ENCODE results near the gene GRIP2. TPM values are rescaled to one million over a fixed set of nuclear protein-coding genes. Genes with fewer than 3 reads are reported as not detected.

GRIP2 gene
- total RNA-seq, 2 experiments from 2014 or later: not detected

- H3K27me3 ChIP-seq (ENCODE audit: control insufficient read depth in 1 of 2, insufficient read depth in 2 of 2, low read length in 2 of 2): no peaks in the 10 kb centered on the region
- Mint-ChIP-seq H3K4me3 (no peak overlapping the region), H3K27ac (no peak overlapping the region), H3K27me3 (no peaks in the 10 kb centered on the region), H3K9me3 (no peaks in the 10 kb centered on the region), H3K36me3 (ENCODE audit: low read depth) (peaks cover 57% of the 10 kb centered on the region), H3K4me1 (ENCODE audit: low read depth) (no peaks in the 10 kb centered on the region)
- no peak for ATAC-seq (ENCODE audit: poor library complexity)
- TF ChIP-seq CTCF (IDR thresholded peaks at IDR 0.05): no peak
- ChIA-PET CTCF (interaction anchor here (0.7 to 2.1 kb wide), 13 partner anchors 10 to 1063 kb away, joined by 3 to 30 read pairs (median 3); partner anchors contain the start of genes LSM3, SLC6A6 and XPC), POLR2A (interaction anchor here (0.7 kb wide), 1 partner anchor 813 kb away, joined by 4 read pairs; no protein-coding TSS in a partner anchor)
- DNase-seq: peak in 1 of 14 experiments; percentile 30
- no peaks in the 10 kb centered on the region for H3K9me3 ChIP-seq (ENCODE audit: control insufficient read depth in 1 of 2, insufficient read depth in 1 of 2, low read length in 2 of 2)
- no peak overlapping the region for H3K4me3 ChIP-seq (ENCODE audit: low read length)
- H3K36me3 ChIP-seq (ENCODE audit: insufficient read depth, low read length): peaks cover 90% of the 10 kb centered on the region
- intact Hi-C loops (cut with DNase I, micrococcal nuclease): loop anchor here (1.0 to 10.0 kb wide), 6 partner anchors 36 to 814 kb away; partner anchors contain the start of gene SLC6A6 (in 2 of the 2)
- no peak overlapping the region for H3K27ac ChIP-seq (ENCODE audit: low read depth in 1 of 2, low read length in 2 of 2)
- H3K4me1 ChIP-seq (ENCODE audit: insufficient read depth, low read length): no peaks in the 10 kb centered on the region
These were observed 71.5 kb downstream of the GRIP2 start for GRCh38 chr3:14468621-14468981.

GRCh38 chr3:14467814-14468620 lies 72.1 kb downstream of the GRIP2 start:
- Mint-ChIP-seq H3K4me1 (ENCODE audit: low read depth) (no peaks in the 10 kb centered on the region), H3K27ac (no peak overlapping the region), H3K27me3 (no peaks in the 10 kb centered on the region), H3K9me3 (no peaks in the 10 kb centered on the region), H3K36me3 (ENCODE audit: low read depth) (peaks cover 54% of the 10 kb centered on the region), H3K4me3 (no peak overlapping the region)
- ATAC-seq (ENCODE audit: poor library complexity): peak; percentile 79
- Histone ChIP-seq H3K27ac (ENCODE audit: low read depth in 1 of 2, low read length in 2 of 2) (no peak overlapping the region), H3K4me1 (ENCODE audit: insufficient read depth, low read length) (no peaks in the 10 kb centered on the region), H3K27me3 (ENCODE audit: control insufficient read depth in 1 of 2, insufficient read depth in 2 of 2, low read length in 2 of 2) (no peaks in the 10 kb centered on the region), H3K9me3 (ENCODE audit: control insufficient read depth in 1 of 2, insufficient read depth in 1 of 2, low read length in 2 of 2) (no peaks in the 10 kb centered on the region), H3K4me3 (ENCODE audit: low read length) (no peak overlapping the region), H3K36me3 (ENCODE audit: insufficient read depth, low read length) (peaks cover 88% of the 10 kb centered on the region)
- peak; percentile 89 for TF ChIP-seq CTCF (IDR thresholded peaks at IDR 0.05)
- ChIA-PET CTCF (interaction anchor here (0.7 to 2.1 kb wide), 18 partner anchors 9 to 1062 kb away, joined by 3 to 30 read pairs (median 4); partner anchors contain the start of genes LSM3, SLC6A6 and XPC), POLR2A (interaction anchor here (0.7 to 2.1 kb wide), 2 partner anchors 66 to 812 kb away, joined by 4 to 8 read pairs; partner anchors contain the start of gene SLC6A6)
- intact Hi-C loops (cut with DNase I, micrococcal nuclease): loop anchor here (1.0 to 10.0 kb wide), 6 partner anchors 36 to 813 kb away; partner anchors contain the start of gene SLC6A6 (in 2 of the 2)
- DNase-seq: peak; percentile 24 to 72 (median 40)

- ChIA-PET POLR2A (interaction anchor here (2.1 kb wide), 1 partner anchor 64 kb away, joined by 8 read pairs; the partner anchor contains the start of gene SLC6A6), CTCF (interaction anchor here (2.1 kb wide), 1 partner anchor 64 kb away, joined by 30 read pairs; the partner anchor contains the start of gene SLC6A6)
- intact Hi-C loops (cut with DNase I, micrococcal nuclease): loop anchor here (5.0 to 10.0 kb wide), 2 partner anchors 34 to 812 kb away; no protein-coding TSS in a partner anchor
- TF ChIP-seq CTCF (IDR thresholded peaks at IDR 0.05): no peak
- Mint-ChIP-seq H3K27ac (no peak overlapping the region), H3K36me3 (ENCODE audit: low read depth) (peaks cover 53% of the 10 kb centered on the region), H3K4me1 (ENCODE audit: low read depth) (no peaks in the 10 kb centered on the region), H3K27me3 (no peaks in the 10 kb centered on the region), H3K4me3 (no peak overlapping the region), H3K9me3 (no peaks in the 10 kb centered on the region)
- DNase-seq (no peak), ATAC-seq (ENCODE audit: poor library complexity) (no peak)
- Histone ChIP-seq H3K4me3 (ENCODE audit: low read length) (no peak overlapping the region), H3K4me1 (ENCODE audit: insufficient read depth, low read length) (no peaks in the 10 kb centered on the region), H3K27me3 (ENCODE audit: control insufficient read depth in 1 of 2, insufficient read depth in 2 of 2, low read length in 2 of 2) (no peaks in the 10 kb centered on the region), H3K27ac (ENCODE audit: low read depth in 1 of 2, low read length in 2 of 2) (no peak overlapping the region), H3K36me3 (ENCODE audit: insufficient read depth, low read length) (peaks cover 82% of the 10 kb centered on the region), H3K9me3 (ENCODE audit: control insufficient read depth in 1 of 2, insufficient read depth in 1 of 2, low read length in 2 of 2) (no peaks in the 10 kb centered on the region)
These were observed 73.8 kb downstream of the GRIP2 start for GRCh38 chr3:14466179-14466903.
